BE2C (cell line): ENCODE measurements around the gene NFKBIZ.

Experiments used
- DNase-seq: peaks from one replicate; pipeline ENCODE4 v3.0.0-alpha.2; 2020
- H3K27me3 ChIP-seq: fragments of 250-450 bp; sonication (Bioruptor Pico); 2 replicates; pipeline ENCODE4 v1.5.1; 2020; ENCODE audit warnings: mild to moderate bottlenecking
- H3K36me3 ChIP-seq: fragments of 250-450 bp; sonication (Bioruptor Pico); 2 replicates; pipeline ENCODE4 v1.5.1; 2020; ENCODE audit warnings: mild to moderate bottlenecking
- H3K4me1 ChIP-seq: fragments of 250-450 bp; sonication (Bioruptor Pico); 2 replicates; pipeline ENCODE4 v1.5.1; 2020
- H3K4me3 ChIP-seq: 2 replicates; pipeline ENCODE4 v1.5.1; 2011; ENCODE audit warnings: low read depth, low read length
- H3K9me3 ChIP-seq: fragments of 250-450 bp; sonication (Bioruptor Pico); 2 replicates; pipeline ENCODE4 v1.5.1; 2020
- CTCF ChIP-seq: IDR thresholded peaks from 2 replicates; pipeline ENCODE4 v1.5.1; 2012; ENCODE audit warnings: mild to moderate bottlenecking, low read depth, low read length

Gene NFKBIZ

DNA sequence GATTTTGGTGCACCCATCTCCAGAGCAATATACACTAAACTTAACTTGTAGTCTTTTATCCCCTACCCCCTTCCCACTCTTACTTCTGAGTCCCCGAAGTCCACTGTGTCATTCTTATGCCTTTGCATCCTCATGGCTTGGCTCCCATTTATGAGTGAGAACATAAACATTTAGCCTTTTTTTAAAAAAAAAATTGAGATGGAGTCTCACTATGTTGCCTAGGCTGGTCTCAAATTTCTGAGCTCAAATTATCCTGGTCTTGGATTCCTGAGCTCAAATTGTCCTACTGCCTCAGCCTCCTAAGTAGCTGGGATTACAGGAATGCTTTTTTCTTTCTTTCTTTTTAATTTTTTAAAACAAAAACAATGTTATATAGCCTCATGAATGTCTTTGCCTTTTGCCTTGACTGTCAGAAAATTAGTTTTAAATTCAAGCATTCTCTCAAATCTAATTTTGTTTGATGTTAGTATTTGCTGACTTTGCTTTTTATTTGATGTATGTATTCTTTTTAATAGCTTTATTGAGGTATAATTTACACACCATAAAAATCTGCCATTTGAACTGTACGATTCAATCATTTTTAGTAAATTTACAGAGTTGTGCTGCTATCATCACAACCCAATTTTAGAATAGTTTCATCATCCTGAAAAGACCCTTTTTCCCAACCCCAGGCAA, 46.9 kb downstream of the NFKBIZ start:
- Histone ChIP-seq H3K36me3 (no peaks in the 10 kb centered on the region), H3K4me1 (no peaks in the 10 kb centered on the region), H3K9me3 (no peaks in the 10 kb centered on the region), H3K27me3 (no peaks in the 10 kb centered on the region), H3K4me3 (no peak overlapping the region)
- no peak for TF ChIP-seq CTCF
- DNase-seq = no peak

DNA sequence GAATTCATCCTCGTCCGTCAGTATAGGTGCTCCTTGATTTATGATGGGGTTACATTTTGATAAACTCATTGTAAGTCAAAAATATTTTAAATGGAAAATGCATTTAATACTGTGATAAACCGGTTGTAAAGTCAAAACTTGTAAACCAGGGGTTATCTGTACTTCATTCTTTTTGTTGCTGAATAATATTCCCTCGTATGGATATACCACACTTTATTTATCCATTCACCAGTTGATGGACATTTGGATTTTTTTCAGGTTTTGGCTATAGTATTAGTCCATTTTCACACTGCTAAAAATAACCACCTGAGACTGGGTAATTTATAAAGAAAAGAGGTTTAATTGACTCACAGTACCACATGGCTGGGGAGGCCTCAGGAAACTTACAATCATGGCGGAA, 47.7 kb downstream of the NFKBIZ start:
- Histone ChIP-seq H3K9me3 (no peaks in the 10 kb centered on the region), H3K4me1 (no peaks in the 10 kb centered on the region), H3K4me3 (no peak overlapping the region), H3K36me3 (no peaks in the 10 kb centered on the region), H3K27me3 (no peaks in the 10 kb centered on the region)
- no peak for TF ChIP-seq CTCF
- no peak for DNase-seq

DNA sequence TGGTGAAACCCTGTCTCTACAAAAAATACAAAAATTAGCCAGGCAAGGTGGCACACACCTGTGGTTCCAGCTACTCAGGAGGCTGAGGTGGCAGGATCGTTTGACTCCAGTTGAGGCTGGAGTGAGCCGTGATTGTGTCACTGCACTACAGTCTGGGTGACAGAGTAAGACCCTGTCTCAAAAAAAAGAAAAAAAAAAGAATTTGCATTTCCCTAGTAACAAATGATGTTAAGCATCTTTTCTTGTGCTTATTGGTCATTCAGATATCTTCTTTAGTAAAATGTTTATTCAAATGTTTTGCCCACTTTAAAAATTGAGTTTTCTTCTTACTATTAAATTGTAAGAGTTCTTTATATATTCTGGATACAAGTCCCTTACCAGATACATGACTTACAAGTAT, 48.7 kb downstream of the NFKBIZ start:
- H3K9me3 ChIP-seq = no peaks in the 10 kb centered on the region
- TF ChIP-seq CTCF = no peak
- no peak for DNase-seq
- H3K36me3 ChIP-seq = no peaks in the 10 kb centered on the region
- H3K4me3 ChIP-seq = no peak overlapping the region
- H3K4me1 ChIP-seq = no peaks in the 10 kb centered on the region
- no peaks in the 10 kb centered on the region for H3K27me3 ChIP-seq

GRCh38 chr3:101898752-101899169, 49.4 kb downstream of the NFKBIZ start:
- TF ChIP-seq CTCF = no peak
- Histone ChIP-seq H3K4me3 (no peak overlapping the region), H3K36me3 (no peaks in the 10 kb centered on the region), H3K27me3 (no peaks in the 10 kb centered on the region), H3K9me3 (no peaks in the 10 kb centered on the region), H3K4me1 (no peaks in the 10 kb centered on the region)
- no peak for DNase-seq

DNA sequence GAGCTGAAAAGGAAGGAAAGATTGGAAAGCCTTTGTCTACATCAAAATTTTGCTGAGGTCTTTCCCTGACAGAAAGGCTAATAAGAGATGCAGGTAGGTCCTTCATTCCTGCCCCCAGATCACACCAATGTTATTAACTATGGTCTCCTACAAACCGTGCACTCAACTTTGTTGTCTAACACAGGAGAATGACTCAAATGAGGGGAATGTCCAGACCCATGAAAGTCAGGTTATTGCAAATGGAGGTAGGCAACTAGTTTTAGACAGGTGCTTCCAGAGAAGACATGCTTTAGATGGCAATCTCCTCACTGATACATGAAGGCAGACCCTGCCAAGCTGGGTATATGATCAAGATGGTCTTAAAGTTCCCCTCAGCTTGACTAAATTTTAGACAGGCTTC, 51.0 kb downstream of the NFKBIZ start:
- H3K36me3 ChIP-seq = no peaks in the 10 kb centered on the region
- no peak for DNase-seq
- H3K27me3 ChIP-seq = no peaks in the 10 kb centered on the region
- no peak overlapping the region for H3K4me3 ChIP-seq
- H3K9me3 ChIP-seq = no peaks in the 10 kb centered on the region
- H3K4me1 ChIP-seq = no peaks in the 10 kb centered on the region
- TF ChIP-seq CTCF = no peak

- DNase-seq = no peak
- H3K4me3 ChIP-seq = no peak overlapping the region
- no peak for TF ChIP-seq CTCF
- no peaks in the 10 kb centered on the region for H3K27me3 ChIP-seq
- no peaks in the 10 kb centered on the region for H3K36me3 ChIP-seq
- H3K4me1 ChIP-seq = no peaks in the 10 kb centered on the region
- H3K9me3 ChIP-seq = no peaks in the 10 kb centered on the region
Measured at GRCh38 chr3:101900736-101901135, 51.4 kb downstream of the NFKBIZ start.
